MM.1S (cell line): Measurements from ENCODE around the gene TSPOAP1.

Experiments
- DNase-seq: peaks from one replicate; pipeline ENCODE4 v3.0.0-alpha.2; 2015
- H2AFZ ChIP-seq: fragments of 300-600 bp; sonication (generic); 2 replicates; pipeline ENCODE4 v1.6.0; 2016; ENCODE audit warnings: antibody characterized with exemption, low read length
- H3F3A ChIP-seq: fragments of 300-600 bp; sonication (generic); 2 replicates; pipeline ENCODE4 v1.6.1; 2016; ENCODE audit warnings: mild to moderate bottlenecking, antibody characterized with exemption, low read length, moderate library complexity, mixed read lengths; ENCODE audit not compliant: insufficient read depth
- H3K27ac ChIP-seq: fragments of 300-600 bp; sonication (generic); 2 replicates; pipeline ENCODE4 v1.5.1; 2016; ENCODE audit warnings: mild to moderate bottlenecking, low read length
- H3K27me3 ChIP-seq: fragments of 300-600 bp; sonication (generic); replicated peaks from 2 replicates; pipeline ENCODE4 v1.6.0; 2016; ENCODE audit warnings: low read length; ENCODE audit not compliant: insufficient read depth
- H3K36me3 ChIP-seq: fragments of 300-600 bp; sonication (generic); replicated peaks from 2 replicates; pipeline ENCODE4 v1.6.1; 2016; ENCODE audit warnings: mild to moderate bottlenecking, low read length, mixed read lengths; ENCODE audit not compliant: insufficient read depth
- H3K4me1 ChIP-seq: fragments of 300-600 bp; sonication (generic); 2 replicates; pipeline ENCODE4 v1.6.1; 2016; ENCODE audit warnings: low read length, mixed read lengths
- H3K4me2 ChIP-seq: fragments of 300-600 bp; sonication (generic); 2 replicates; pipeline ENCODE4 v1.6.0; 2016; ENCODE audit warnings: low read depth, low read length
- H3K4me3 ChIP-seq: fragments of 300-600 bp; sonication (generic); 2 replicates; pipeline ENCODE4 v1.5.1; 2016; ENCODE audit warnings: low read length, mixed read lengths
- H3K79me2 ChIP-seq: fragments of 300-600 bp; sonication (generic); 2 replicates; pipeline ENCODE4 v1.6.1; 2016; ENCODE audit warnings: mixed run types, low read length, mixed read lengths
- H3K9ac ChIP-seq: fragments of 300-600 bp; sonication (generic); 2 replicates; pipeline ENCODE4 v1.6.1; 2016; ENCODE audit warnings: low read length, mixed read lengths
- H3K9me2 ChIP-seq: fragments of 300-600 bp; sonication (generic); replicated peaks from 2 replicates; pipeline ENCODE4 v1.6.1; 2016; ENCODE audit warnings: mild to moderate bottlenecking, low read length, mixed read lengths; ENCODE audit not compliant: insufficient read depth
- H3K9me3 ChIP-seq: fragments of 300-600 bp; sonication (generic); replicated peaks from 2 replicates; pipeline ENCODE4 v1.6.1; 2016; ENCODE audit warnings: mild to moderate bottlenecking, low read length, mixed read lengths; ENCODE audit not compliant: insufficient read depth
- H4K20me1 ChIP-seq: fragments of 300-600 bp; sonication (generic); 2 replicates; pipeline ENCODE4 v1.6.1; 2016; ENCODE audit warnings: mild to moderate bottlenecking, low read length, moderate library complexity, mixed read lengths; ENCODE audit not compliant: insufficient read depth
- EZH2 ChIP-seq: fragments of 300-600 bp; sonication (generic); optimal IDR thresholded peaks from 2 replicates; pipeline ENCODE3; 2017; ENCODE audit warnings: low read depth, mild to moderate bottlenecking, antibody characterized with exemption, low read length, mixed read lengths
- EZH2phosphoT487 ChIP-seq: fragments of 300-600 bp; sonication (generic); IDR thresholded peaks from 2 replicates; pipeline ENCODE4 v1.6.1; 2018; ENCODE audit warnings: antibody characterized with exemption, low read length
- TF ChIP-seq, protein P1 (sequence below): fragments of 300-600 bp; sonication (generic); IDR thresholded peaks from 2 replicates; pipeline ENCODE4 v1.5.1; 2016; ENCODE audit warnings: antibody characterized with exemption, low read length, mixed read lengths

Gene TSPOAP1

DNA sequence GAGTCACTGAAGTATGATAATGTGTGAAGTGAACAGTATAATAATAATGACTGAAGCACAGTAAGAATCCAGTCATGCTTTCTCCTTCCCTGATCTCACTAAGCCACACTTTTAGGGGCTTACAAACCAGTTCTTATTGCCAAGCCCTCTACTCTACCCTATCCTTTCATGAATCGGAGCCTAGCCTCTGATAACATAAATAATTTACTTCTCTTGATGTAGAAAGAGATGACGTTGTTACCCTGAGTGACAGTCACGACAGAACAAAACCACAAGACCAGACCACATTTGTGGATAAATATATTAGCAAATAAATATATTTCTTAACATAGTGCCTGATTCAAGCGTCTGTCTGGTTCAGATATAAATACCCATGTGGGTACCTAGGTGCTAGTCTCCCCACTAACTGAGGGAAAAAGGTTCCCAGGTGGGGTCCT lies 24.8 kb upstream of the TSPOAP1 start:
- TF ChIP-seq EZH2 (no peak), EZH2phosphoT487 (no peak)
- TF ChIP-seq, protein P1, sequence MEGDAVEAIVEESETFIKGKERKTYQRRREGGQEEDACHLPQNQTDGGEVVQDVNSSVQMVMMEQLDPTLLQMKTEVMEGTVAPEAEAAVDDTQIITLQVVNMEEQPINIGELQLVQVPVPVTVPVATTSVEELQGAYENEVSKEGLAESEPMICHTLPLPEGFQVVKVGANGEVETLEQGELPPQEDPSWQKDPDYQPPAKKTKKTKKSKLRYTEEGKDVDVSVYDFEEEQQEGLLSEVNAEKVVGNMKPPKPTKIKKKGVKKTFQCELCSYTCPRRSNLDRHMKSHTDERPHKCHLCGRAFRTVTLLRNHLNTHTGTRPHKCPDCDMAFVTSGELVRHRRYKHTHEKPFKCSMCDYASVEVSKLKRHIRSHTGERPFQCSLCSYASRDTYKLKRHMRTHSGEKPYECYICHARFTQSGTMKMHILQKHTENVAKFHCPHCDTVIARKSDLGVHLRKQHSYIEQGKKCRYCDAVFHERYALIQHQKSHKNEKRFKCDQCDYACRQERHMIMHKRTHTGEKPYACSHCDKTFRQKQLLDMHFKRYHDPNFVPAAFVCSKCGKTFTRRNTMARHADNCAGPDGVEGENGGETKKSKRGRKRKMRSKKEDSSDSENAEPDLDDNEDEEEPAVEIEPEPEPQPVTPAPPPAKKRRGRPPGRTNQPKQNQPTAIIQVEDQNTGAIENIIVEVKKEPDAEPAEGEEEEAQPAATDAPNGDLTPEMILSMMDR: no peak
- Histone ChIP-seq H3K27me3 (no peaks in the 10 kb centered on the region), H2AFZ (peak overlapping the region; percentile 75), H3K4me3 (peak overlapping the region; percentile 84), H3K4me1 (peaks cover 15% of the 10 kb centered on the region; the same call in 1 of the 2 replicates), H3K9me2 (no peaks in the 10 kb centered on the region), H3K27ac (peak overlapping the region; percentile 79; the same call in 1 of the 2 replicates), H3F3A (peaks cover 19% of the 10 kb centered on the region), H3K4me2 (peak overlapping the region; percentile 91), H3K9me3 (no peaks in the 10 kb centered on the region), H4K20me1 (no peaks in the 10 kb centered on the region), H3K79me2 (peaks cover 32% of the 10 kb centered on the region), H3K9ac (peak overlapping the region; percentile 90; the same call in 1 of the 2 replicates), H3K36me3 (peaks cover 9% of the 10 kb centered on the region)
- DNase-seq: no peak

DNA sequence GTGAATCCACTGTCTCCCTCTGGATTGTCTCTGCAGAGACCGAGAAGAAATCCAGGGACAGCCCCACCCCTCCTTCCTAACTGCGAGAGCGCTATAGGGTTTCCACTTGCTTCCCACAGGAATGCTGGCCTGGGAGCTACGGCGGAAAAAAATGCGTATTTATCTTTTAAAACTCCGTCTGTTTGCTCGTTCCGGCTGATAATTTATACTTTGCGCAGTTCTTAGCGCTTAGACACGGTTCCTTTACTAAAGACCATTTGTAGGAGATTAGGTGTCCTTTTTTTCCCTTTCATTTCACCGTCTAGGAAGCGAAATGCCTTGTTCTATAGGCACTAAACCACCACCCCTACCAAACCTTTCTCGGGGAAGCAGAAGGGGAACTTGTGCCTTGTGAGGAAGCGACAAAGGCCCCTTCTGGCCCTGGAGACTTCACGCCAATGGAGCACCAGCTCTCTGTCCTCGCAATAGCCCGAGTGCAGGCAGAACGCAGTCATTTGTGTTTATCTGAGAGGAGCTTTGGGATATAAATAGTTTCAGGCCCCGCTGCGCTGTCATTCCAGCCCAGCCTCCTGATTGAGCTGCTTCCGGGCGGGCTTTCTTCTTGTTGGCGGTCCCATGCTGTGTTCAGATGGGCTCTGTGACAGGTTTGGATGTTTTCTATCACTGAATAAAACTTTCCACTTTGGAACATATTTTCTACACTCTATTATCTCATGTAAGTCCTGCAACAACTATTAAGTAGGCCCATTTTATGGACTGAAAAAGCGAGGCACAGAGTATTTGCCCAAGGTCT lies 24.2 kb upstream of the TSPOAP1 start:
- TF ChIP-seq EZH2phosphoT487: no peak
- H3K36me3 ChIP-seq: peaks cover 10% of the 10 kb centered on the region
- peak overlapping the region; percentile 75 for H2AFZ ChIP-seq
- no peaks in the 10 kb centered on the region for H4K20me1 ChIP-seq
- H3F3A ChIP-seq: peaks cover 19% of the 10 kb centered on the region
- peak overlapping the region; percentile 84 for H3K4me3 ChIP-seq
- peaks cover 15% of the 10 kb centered on the region; the same call in 1 of the 2 replicates for H3K4me1 ChIP-seq
- H3K9me3 ChIP-seq: no peaks in the 10 kb centered on the region
- peak overlapping the region; percentile 79 for H3K27ac ChIP-seq
- no peaks in the 10 kb centered on the region for H3K27me3 ChIP-seq
- H3K79me2 ChIP-seq: peaks cover 38% of the 10 kb centered on the region
- no peaks in the 10 kb centered on the region for H3K9me2 ChIP-seq
- DNase-seq: peak; percentile 49
- H3K4me2 ChIP-seq: peak overlapping the region; percentile 91
- H3K9ac ChIP-seq: peak overlapping the region; percentile 90

DNA sequence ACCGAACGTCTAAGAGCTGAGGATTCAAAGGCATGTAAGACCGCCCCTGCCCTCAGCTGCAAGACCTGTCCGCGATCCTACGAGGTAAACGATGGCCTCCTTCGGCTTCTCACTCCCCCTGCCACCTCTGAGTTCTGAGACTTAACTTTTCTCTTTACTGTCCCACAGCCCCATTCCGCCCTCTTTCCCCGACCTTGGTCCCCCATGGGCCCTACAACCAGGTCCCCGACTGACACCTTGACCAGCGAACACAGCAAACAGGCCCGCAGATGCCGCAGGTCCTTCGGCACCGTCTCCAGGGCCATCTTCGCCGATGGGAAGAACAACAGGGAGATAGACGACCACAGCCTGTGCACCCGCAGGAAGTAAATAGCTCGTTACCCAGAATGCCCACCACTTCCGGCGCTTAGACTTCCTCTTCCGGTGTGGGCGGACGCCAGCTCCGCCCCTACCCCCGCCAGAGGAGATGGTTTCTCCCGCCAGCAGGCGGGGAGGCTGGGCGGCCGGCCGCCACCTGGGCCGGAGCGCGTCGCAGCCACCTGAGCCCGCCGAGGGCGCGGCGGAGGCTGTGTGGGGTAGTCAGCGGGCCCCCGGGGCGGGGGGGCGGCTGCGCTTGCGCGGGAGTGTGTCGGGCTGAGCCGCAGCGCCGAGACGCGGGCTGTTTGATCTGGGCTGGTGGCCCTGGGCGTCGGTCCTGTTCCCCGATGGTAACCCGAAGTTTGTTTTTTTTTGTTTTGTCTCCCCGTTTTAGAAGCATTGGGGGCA lies 23.4 kb upstream of the TSPOAP1 start, which contains the start of gene SUPT4H1:
TSS of gene SUPT4H1 (minus strand) at position 371 of the 765 bp plus-strand sequence. CDS start at position 305, 66 bp downstream.
- TF ChIP-seq EZH2 (no peak), EZH2phosphoT487 (no peak)
- TF ChIP-seq, protein P1: no peak
- peak within 1 kb of the TSS; percentile 94 for H3K9ac ChIP-seq
- peak; percentile 97 for DNase-seq
- H3K4me1 ChIP-seq: peaks cover 15% of the 10 kb centered on the region; the same call in 1 of the 2 replicates
- no peaks in the 10 kb centered on the region for H3K9me3 ChIP-seq
- H4K20me1 ChIP-seq: no peaks in the 10 kb centered on the region
- peak within 1 kb of the TSS; percentile 79 for H3K27ac ChIP-seq
- peak within 1 kb of the TSS; percentile 100 for H3K4me3 ChIP-seq
- H3F3A ChIP-seq: peaks cover 19% of the 10 kb centered on the region
- H3K36me3 ChIP-seq: peaks cover 16% of the 10 kb centered on the region
- H3K27me3 ChIP-seq: no peaks in the 10 kb centered on the region
- H3K4me2 ChIP-seq: peak within 1 kb of the TSS; percentile 91
- peaks cover 46% of the 10 kb centered on the region for H3K79me2 ChIP-seq
- H3K9me2 ChIP-seq: no peaks in the 10 kb centered on the region
- H2AFZ ChIP-seq: peak within 1 kb of the TSS; percentile 78
